Right renal cortex interstitium (tissue), 3 donors: ENCODE data around the gene WDFY4. TPM values are rescaled to one million over a fixed set of nuclear protein-coding genes. Genes with fewer than 3 reads are reported as not detected.

Source experiments
- DNase-seq, 3 donors: peaks; one replicate each; pipeline ENCODE4 v3.0.0-alpha.2; 2013; ENCODE audit warnings: low read depth in 3 of 3, low spot score in 2 of 3
- polyA plus RNA-seq, 3 donors: library from polyadenylated mRNA; unstranded; fragments of 120-200 nt; gene quantifications; one replicate each; pipeline ENCODE4 v1.2.1, GENCODE V29; 2013; ENCODE audit not compliant: insufficient read length in 3 of 3

Gene WDFY4
- polyA plus RNA-seq, 3 donors, result 1.6 to 1.9 (median 1.9) TPM

- DNase-seq, result no peak
These were observed 19.5 kb downstream of the WDFY4 start for GRCh38 chr10:48704156-48704555.

GRCh38 chr10:48705401-48705938, 20.8 kb downstream of the WDFY4 start:
- no peak for DNase-seq

- no peak for DNase-seq
These were observed 22.8 kb downstream of the WDFY4 start for GRCh38 chr10:48707472-48707871.

- DNase-seq, result no peak
These were observed 23.5 kb downstream of the WDFY4 start for GRCh38 chr10:48708144-48708543.

GRCh38 chr10:48710647-48711275, 26.1 kb downstream of the WDFY4 start:
- DNase-seq, result no peak

- DNase-seq, result no peak
These were observed 27.2 kb downstream of the WDFY4 start for GRCh38 chr10:48711830-48712229.

- DNase-seq, result no peak
These were observed 29.4 kb downstream of the WDFY4 start for GRCh38 chr10:48714088-48714487.

- no peak for DNase-seq
These were observed 31.7 kb downstream of the WDFY4 start for GRCh38 chr10:48716416-48716815.

- DNase-seq, result no peak
These were observed 35.9 kb downstream of the WDFY4 start for GRCh38 chr10:48720611-48721010.

- no peak for DNase-seq
These were observed 37.8 kb downstream of the WDFY4 start for GRCh38 chr10:48722153-48723145.

GRCh38 chr10:48724127-48724526, 39.5 kb downstream of the WDFY4 start:
- DNase-seq, result no peak

GRCh38 chr10:48725708-48726107, 41.0 kb downstream of the WDFY4 start:
- no peak for DNase-seq

- DNase-seq, result no peak
These were observed 43.2 kb downstream of the WDFY4 start for GRCh38 chr10:48727866-48728265.

GRCh38 chr10:48729222-48729621, 44.5 kb downstream of the WDFY4 start:
- no peak for DNase-seq

GRCh38 chr10:48729941-48730457, 45.3 kb downstream of the WDFY4 start:
- DNase-seq, result no peak

GRCh38 chr10:48731141-48731540, 46.5 kb downstream of the WDFY4 start:
- no peak for DNase-seq

GRCh38 chr10:48731654-48732053, 47.0 kb downstream of the WDFY4 start:
- DNase-seq, result no peak

- DNase-seq, result no peak
These were observed 48.7 kb downstream of the WDFY4 start for GRCh38 chr10:48733329-48733728.

- no peak for DNase-seq
These were observed 51.2 kb downstream of the WDFY4 start for GRCh38 chr10:48735836-48736390.

GRCh38 chr10:48736596-48736995, 51.9 kb downstream of the WDFY4 start:
- DNase-seq, result no peak

GRCh38 chr10:48737886-48738285, 53.2 kb downstream of the WDFY4 start:
- no peak for DNase-seq
